Colonic mucosa (tissue), 4 donors: Measurements from ENCODE around the gene BOD1L1. TPM values are rescaled to one million over a fixed set of nuclear protein-coding genes. Genes with fewer than 3 reads are reported as not detected.
A peak's percentile ranks its signal among the peaks of the same experiment; 100 is the strongest.

Source experiments
- DNase-seq: peaks from one replicate; pipeline ENCODE4 v3.0.0-alpha.2; 2020
- H3K27ac ChIP-seq: fragments of 200-600 bp; one replicate; pipeline ENCODE4 v1.8.0; 2021
- H3K27me3 ChIP-seq: fragments of 200-600 bp; one replicate; pipeline ENCODE4 v1.8.0; 2021
- H3K36me3 ChIP-seq: fragments of 200-600 bp; one replicate; pipeline ENCODE4 v1.8.0; 2021
- H3K4me1 ChIP-seq: fragments of 200-600 bp; one replicate; pipeline ENCODE4 v1.8.0; 2021; ENCODE audit warnings: mild to moderate bottlenecking
- H3K4me3 ChIP-seq: fragments of 200-600 bp; one replicate; pipeline ENCODE4 v1.8.0; 2021
- H3K9ac ChIP-seq, 2 donors: one replicate each; pipeline ENCODE4 v1.7.0; 2013; ENCODE audit warnings: control low read depth in 2 of 2, low read depth in 2 of 2, low read length in 2 of 2
- H3K9me3 ChIP-seq: fragments of 200-600 bp; one replicate; pipeline ENCODE4 v1.8.0; 2021
- intact Hi-C: fragments of 100-400 bp; cut with DNase I; formaldehyde crosslinking; loops from one replicate; pipeline ENCODE4 v1.14.1; 2022
- total RNA-seq, 2 donors: library from RNA; stranded (reverse); fragmentation: NEBNext Ultra II Directional in 1 of 2; extraction: Animal tissue kit (Norgen Biotek cat#: 25700) in 1 of 2; gene quantifications; one replicate each; pipeline ENCODE4 v1.2.1, GENCODE V29; 2021
- TF ChIP-seq, protein P1 (sequence below): fragments of 200-600 bp; IDR thresholded peaks from one replicate; pipeline ENCODE4 v1.8.0; 2022; ENCODE audit warnings: antibody characterized with exemption, mild to moderate bottlenecking
- donor health status: healthy.
- donor health status: DM: no; HTN: no; CAD: no.
- donor health status: DM: no; HTN: no; CAD: no.

Gene BOD1L1
- total RNA-seq, 2 donors from 2014 or later, result 20.7 to 24.7 TPM

DNA sequence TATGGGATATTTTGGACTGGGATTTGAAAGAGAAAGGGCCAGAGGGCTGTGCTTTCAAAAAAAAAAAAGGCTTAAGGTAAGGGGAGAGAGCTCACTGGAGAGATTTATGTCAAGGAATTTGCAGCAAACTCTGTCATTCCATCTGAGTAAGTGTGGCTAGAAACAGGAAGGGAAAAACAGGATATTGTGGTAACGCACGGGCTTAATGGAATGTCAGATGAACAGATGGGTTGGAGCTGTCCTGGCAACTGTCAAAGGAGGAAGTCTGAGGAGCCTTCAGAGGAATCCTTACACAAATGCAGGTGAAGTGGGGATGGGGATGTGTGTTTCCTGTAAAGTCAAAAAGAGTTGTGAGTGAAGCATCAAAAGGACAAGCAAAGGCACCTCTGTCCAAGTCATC lies 68.1 kb downstream of the BOD1L1 start:
- TF ChIP-seq, protein P1, sequence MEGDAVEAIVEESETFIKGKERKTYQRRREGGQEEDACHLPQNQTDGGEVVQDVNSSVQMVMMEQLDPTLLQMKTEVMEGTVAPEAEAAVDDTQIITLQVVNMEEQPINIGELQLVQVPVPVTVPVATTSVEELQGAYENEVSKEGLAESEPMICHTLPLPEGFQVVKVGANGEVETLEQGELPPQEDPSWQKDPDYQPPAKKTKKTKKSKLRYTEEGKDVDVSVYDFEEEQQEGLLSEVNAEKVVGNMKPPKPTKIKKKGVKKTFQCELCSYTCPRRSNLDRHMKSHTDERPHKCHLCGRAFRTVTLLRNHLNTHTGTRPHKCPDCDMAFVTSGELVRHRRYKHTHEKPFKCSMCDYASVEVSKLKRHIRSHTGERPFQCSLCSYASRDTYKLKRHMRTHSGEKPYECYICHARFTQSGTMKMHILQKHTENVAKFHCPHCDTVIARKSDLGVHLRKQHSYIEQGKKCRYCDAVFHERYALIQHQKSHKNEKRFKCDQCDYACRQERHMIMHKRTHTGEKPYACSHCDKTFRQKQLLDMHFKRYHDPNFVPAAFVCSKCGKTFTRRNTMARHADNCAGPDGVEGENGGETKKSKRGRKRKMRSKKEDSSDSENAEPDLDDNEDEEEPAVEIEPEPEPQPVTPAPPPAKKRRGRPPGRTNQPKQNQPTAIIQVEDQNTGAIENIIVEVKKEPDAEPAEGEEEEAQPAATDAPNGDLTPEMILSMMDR, result no peak
- H3K4me1 ChIP-seq, result no peaks in the 10 kb centered on the region
- intact Hi-C loops, result no loop called here
- no peak overlapping the region for H3K4me3 ChIP-seq
- H3K9me3 ChIP-seq, result no peaks in the 10 kb centered on the region
- no peak overlapping the region for H3K9ac ChIP-seq
- H3K36me3 ChIP-seq, result no peaks in the 10 kb centered on the region
- H3K27ac ChIP-seq, result no peak overlapping the region
- no peak for DNase-seq
- H3K27me3 ChIP-seq, result no peaks in the 10 kb centered on the region

DNA sequence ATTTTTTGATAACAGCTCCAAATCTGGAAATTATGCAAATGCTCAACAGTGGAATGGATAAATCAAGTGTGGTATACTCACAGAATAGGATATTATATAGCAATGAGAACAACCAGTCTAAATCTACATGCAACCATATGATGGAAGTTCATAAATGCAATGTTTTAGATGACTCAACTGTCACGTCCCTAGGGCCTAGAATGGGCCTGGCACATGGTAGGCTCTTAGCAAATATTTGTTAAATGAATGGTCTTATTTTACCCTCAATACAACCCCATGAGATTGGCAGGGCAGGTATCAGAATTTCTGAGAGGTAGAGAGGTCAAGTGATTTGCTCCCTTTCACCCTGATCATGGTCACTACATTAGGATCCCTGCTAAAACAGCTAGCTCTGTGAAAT lies 68.6 kb downstream of the BOD1L1 start:
- no peaks in the 10 kb centered on the region for H3K36me3 ChIP-seq
- intact Hi-C loops, result no loop called here
- no peaks in the 10 kb centered on the region for H3K4me1 ChIP-seq
- H3K9me3 ChIP-seq, result no peaks in the 10 kb centered on the region
- no peak overlapping the region for H3K9ac ChIP-seq
- DNase-seq, result no peak
- H3K27me3 ChIP-seq, result no peaks in the 10 kb centered on the region
- TF ChIP-seq, protein P1, result no peak
- no peak overlapping the region for H3K4me3 ChIP-seq
- no peak overlapping the region for H3K27ac ChIP-seq

DNA sequence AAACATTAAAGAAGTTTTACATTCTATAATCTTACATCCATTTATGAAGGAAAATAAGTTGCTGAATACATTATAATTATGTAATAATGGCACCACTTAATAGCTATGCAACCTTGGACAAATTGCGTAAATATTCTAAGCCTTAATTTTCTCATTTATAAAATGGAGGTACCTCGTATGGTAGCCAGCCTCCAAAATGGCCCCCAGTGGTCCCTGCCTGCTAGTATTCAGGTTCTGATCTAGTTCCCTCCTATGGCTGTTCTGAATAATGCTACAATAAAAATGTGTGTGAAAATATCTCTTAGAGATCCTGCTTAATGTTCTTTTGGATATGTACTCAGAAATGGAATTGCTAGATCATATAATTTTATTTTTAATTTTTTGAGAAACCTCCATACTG lies 72.2 kb downstream of the BOD1L1 start:
- Histone ChIP-seq H3K9ac (no peak overlapping the region), H3K36me3 (no peaks in the 10 kb centered on the region), H3K4me3 (no peak overlapping the region), H3K27me3 (no peaks in the 10 kb centered on the region), H3K27ac (no peak overlapping the region), H3K4me1 (no peaks in the 10 kb centered on the region), H3K9me3 (no peaks in the 10 kb centered on the region)
- intact Hi-C loops, result no loop called here
- no peak for DNase-seq
- TF ChIP-seq, protein P1, result no peak

DNA sequence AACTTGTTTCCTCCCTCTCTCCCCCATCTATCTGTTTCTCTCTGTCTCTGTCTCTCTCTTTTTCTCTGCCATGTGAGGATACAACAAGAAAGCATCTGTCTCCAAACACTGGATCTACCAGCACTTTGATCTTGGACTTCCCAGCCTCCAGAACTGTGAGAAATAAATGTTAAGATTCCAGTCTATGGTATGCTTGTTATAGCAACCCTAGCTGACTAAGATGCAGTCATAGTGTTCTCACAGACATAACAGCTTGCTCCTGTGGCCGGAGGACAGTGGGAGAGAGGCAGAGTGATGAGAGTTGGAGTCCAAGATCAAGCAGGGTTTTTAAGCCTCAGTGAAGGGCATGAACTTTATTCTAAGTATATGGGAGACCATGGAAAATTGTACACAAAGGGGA lies 74.4 kb downstream of the BOD1L1 start:
- intact Hi-C loops, result no loop called here
- Histone ChIP-seq H3K4me1 (peaks cover 3% of the 10 kb centered on the region), H3K36me3 (no peaks in the 10 kb centered on the region), H3K27ac (no peak overlapping the region), H3K4me3 (no peak overlapping the region), H3K9me3 (no peaks in the 10 kb centered on the region), H3K27me3 (peaks cover 8% of the 10 kb centered on the region), H3K9ac (no peak overlapping the region)
- TF ChIP-seq, protein P1, result no peak
- DNase-seq, result no peak

DNA sequence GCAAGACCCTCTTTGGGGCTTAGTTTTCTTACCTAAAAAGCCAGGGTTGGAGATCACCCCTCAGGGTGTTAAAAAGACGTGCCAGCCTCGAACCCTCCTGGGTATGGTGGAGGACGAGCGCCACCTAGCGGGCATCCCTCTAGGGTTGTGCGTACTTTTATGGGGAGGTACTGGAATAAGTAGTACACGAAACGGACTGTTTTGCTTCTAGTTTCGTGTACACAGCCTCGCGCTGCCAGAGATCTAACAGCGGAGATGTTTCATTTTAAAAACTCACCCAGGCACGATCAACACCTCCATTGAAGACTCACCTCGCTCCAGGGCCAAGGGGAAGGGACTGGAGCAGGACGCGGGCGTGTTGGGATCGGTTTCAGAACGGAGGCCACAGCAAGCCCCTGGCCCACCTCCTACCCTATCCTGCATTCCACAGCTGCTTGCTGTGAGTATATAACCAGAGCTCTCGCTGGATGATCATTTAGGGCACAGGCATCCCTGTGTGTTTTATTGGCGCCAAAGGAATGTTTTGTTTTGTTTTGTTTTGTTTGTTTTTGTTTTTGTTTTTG lies 78.5 kb downstream of the BOD1L1 start:
- intact Hi-C loops, result loop anchor here (1.0 to 5.0 kb wide), 3 partner anchors 62 to 817 kb away; no protein-coding TSS in a partner anchor
- H3K9ac ChIP-seq, result no peak overlapping the region
- TF ChIP-seq, protein P1, result peak; percentile 84
- H3K36me3 ChIP-seq, result no peaks in the 10 kb centered on the region
- DNase-seq, result peak; percentile 90
- H3K4me1 ChIP-seq, result peaks cover 3% of the 10 kb centered on the region
- H3K27me3 ChIP-seq, result peaks cover 46% of the 10 kb centered on the region
- no peak overlapping the region for H3K27ac ChIP-seq
- H3K9me3 ChIP-seq, result no peaks in the 10 kb centered on the region
- peak overlapping the region; percentile 40 for H3K4me3 ChIP-seq
